Ascending aorta (tissue), 2 donors: Measurements from ENCODE around the gene RAET1G. TPM values are rescaled to one million over a fixed set of nuclear protein-coding genes. Genes with fewer than 3 reads are reported as not detected.
A peak's percentile ranks its signal among the peaks of the same experiment; 100 is the strongest.
"Not testable (repeated sequence)": the region's sequence is repeated elsewhere in the genome, so short reads cannot be mapped to it uniquely, and the experiment has no call there.

Experiments used
- DNase-seq, 2 donors: peaks; one replicate each; pipeline ENCODE4 v3.0.0-alpha.2; 2019; ENCODE audit warnings: low spot score in 2 of 2
- H3K27ac ChIP-seq, 2 donors: fragments of 200-600 bp; sonication (generic); one replicate each; pipeline ENCODE4 v1.5.1; 2016 to 2017; ENCODE audit warnings: mild to moderate bottlenecking in 1 of 2
- H3K27me3 ChIP-seq: fragments of 200-600 bp; sonication (generic); one replicate; pipeline ENCODE4 v1.5.1; 2017
- H3K36me3 ChIP-seq, 2 donors: fragments of 200-600 bp; sonication (generic); one replicate each; pipeline ENCODE4 v1.5.1; 2016
- H3K4me1 ChIP-seq, 2 donors: fragments of 200-600 bp; sonication (generic); one replicate each; pipeline ENCODE4 v1.5.1; 2016 to 2017; ENCODE audit warnings: mild to moderate bottlenecking in 1 of 2
- H3K4me3 ChIP-seq, 2 donors: fragments of 200-600 bp; sonication (generic); one replicate each; pipeline ENCODE4 v1.5.1; 2016 to 2017; ENCODE audit warnings: mild to moderate bottlenecking in 1 of 2
- H3K9me3 ChIP-seq, 2 donors: fragments of 200-600 bp; sonication (generic); one replicate each; pipeline ENCODE4 v1.5.1; 2016
- intact Hi-C: fragments of 100-400 bp; cut with DNase I; formaldehyde crosslinking; loops from one replicate; pipeline ENCODE4 v1.15.1; 2023
- total RNA-seq: library from RNA; depleted of rRNA; stranded (reverse); fragments of >200 nt; gene quantifications from one replicate; pipeline ENCODE4 v1.1.0, GENCODE V29; 2016
- TF ChIP-seq, protein P1 (sequence below), 3 experiments: fragments of 200-600 bp in 2 of 3; fragments of 450-650 bp in 1 of 3; sonication (generic) in 2 of 3; IDR thresholded peaks; one replicate each; pipeline ENCODE4 v1.5.1; 2016 to 2019; ENCODE audit warnings: antibody characterized with exemption in 3 of 3, mild to moderate bottlenecking in 1 of 3, moderate library complexity in 1 of 3

Gene RAET1G
- total RNA-seq, 1 donor from 2014 or later: not detected

DNA sequence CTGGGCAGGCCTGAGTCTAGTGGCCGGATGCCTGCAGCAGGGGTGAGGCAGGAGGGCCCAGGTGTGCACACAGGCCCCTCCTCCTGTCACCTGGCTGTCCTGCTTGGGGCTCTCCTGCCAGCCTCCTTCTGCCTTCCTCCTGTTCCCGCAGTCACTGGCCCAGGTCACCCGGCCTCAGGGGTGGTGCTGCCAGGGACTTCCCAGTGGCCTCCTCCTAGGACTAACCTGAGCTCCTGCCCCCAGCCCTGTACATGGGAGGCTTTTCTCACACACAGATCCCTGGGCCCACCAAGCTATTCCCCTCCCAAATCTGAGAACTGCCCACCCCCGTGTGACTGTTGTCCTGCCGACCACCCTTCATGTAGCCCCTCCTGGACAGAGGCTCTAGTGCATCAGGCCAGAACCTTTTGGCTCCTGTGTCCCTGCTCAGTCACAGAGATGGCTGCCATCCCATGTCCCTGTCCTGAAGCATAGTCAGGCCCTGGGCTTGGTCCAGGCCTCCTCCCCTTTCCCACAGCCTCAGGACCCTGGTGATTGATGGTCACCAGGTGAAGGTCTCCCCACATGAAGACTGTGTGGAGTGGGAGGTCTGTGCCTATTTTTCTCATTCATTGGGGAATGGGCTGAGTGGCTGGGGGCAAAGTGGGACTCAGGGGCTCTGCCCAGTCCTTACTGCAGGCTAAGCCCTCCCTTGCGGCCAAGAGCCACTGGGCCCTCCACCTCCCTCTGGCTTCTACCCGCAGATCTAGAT, 39.7 kb upstream of the RAET1G start:
- H3K4me3 ChIP-seq: peak overlapping the region; percentile 51 to 57

DNA sequence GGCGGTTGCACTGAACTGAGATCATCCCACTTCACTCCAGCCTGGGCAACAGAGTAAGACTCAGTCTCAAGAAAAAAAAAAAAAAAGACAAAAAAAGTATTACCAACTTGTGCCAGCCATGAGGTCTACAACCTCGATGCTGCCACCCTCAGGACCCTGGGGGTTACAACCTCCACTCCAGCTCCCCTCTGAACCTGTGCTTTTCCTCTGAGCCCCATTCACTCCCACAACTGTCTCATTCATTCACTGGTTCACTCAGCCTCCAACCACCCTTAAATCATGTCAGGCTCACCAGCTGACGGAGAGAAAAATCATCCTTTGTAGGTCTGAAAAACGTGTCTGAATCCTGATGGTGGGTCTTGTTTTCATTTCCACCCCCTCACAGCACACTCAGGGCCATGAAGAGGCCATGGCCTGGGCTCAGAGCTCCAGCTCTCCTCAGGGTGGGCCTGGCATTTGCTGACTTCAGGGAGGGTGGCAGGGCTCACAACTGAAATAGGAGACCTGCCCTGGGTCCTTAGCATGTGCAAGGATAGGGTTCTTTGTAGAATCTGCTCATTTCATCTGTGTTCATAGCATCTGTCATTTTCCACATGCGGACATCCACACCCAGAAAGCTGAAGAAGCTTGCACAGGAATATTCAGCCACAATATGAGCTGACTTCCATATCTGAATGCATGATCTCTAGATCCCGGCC, 39.0 kb upstream of the RAET1G start:
- Histone ChIP-seq H3K27me3 (peaks cover under 1% of the 10 kb centered on the region), H3K27ac (no peak overlapping the region), H3K9me3 (no peaks in the 10 kb centered on the region), H3K4me1 (peaks cover 0 to 15% of the 10 kb centered on the region in 2 donors), H3K4me3 (no peak overlapping the region), H3K36me3 (no peaks in the 10 kb centered on the region)
- no peak for DNase-seq
- intact Hi-C loops: no loop called here
- TF ChIP-seq, protein P1, sequence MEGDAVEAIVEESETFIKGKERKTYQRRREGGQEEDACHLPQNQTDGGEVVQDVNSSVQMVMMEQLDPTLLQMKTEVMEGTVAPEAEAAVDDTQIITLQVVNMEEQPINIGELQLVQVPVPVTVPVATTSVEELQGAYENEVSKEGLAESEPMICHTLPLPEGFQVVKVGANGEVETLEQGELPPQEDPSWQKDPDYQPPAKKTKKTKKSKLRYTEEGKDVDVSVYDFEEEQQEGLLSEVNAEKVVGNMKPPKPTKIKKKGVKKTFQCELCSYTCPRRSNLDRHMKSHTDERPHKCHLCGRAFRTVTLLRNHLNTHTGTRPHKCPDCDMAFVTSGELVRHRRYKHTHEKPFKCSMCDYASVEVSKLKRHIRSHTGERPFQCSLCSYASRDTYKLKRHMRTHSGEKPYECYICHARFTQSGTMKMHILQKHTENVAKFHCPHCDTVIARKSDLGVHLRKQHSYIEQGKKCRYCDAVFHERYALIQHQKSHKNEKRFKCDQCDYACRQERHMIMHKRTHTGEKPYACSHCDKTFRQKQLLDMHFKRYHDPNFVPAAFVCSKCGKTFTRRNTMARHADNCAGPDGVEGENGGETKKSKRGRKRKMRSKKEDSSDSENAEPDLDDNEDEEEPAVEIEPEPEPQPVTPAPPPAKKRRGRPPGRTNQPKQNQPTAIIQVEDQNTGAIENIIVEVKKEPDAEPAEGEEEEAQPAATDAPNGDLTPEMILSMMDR (IDR thresholded peaks at IDR 0.05): peak in 1 of 3 experiments; percentile 7

More for the DNA sequence above, 39.7 kb upstream of the RAET1G start:
- no peak for DNase-seq
- intact Hi-C loops: no loop called here
- no peaks in the 10 kb centered on the region for H3K36me3 ChIP-seq
- no peak overlapping the region for H3K27ac ChIP-seq
- peaks cover 0 to 15% of the 10 kb centered on the region in 2 donors for H3K4me1 ChIP-seq
- no peaks in the 10 kb centered on the region for H3K9me3 ChIP-seq
- TF ChIP-seq, protein P1 (IDR thresholded peaks at IDR 0.05): no peak
- no peaks in the 10 kb centered on the region for H3K27me3 ChIP-seq

DNA sequence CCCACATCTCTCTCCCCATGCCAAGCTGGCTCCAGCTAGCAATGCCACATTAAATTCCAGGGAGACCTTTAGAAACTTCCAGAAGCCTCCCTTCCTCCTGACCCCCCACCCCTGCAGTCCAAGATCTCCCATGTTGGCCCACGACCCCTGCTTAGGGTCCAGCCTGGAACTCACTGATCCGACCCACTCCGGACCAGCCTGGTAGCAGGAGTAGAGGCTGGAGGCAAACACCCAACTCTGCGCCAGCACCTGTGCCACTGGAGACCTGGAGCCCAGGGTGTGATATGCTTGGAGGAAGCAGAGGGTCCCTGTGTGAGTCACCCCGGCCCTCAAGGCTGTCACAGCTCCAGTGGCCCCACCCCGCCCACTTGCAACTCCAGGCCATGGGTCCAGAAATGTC, 37.6 kb upstream of the RAET1G start:
- intact Hi-C loops: no loop called here
- H3K27me3 ChIP-seq: peaks cover 9% of the 10 kb centered on the region
- no peak overlapping the region for H3K4me3 ChIP-seq
- H3K4me1 ChIP-seq: peaks cover 0 to 15% of the 10 kb centered on the region in 2 donors
- H3K36me3 ChIP-seq: no peaks in the 10 kb centered on the region
- TF ChIP-seq, protein P1 (IDR thresholded peaks at IDR 0.05): no peak
- no peaks in the 10 kb centered on the region for H3K9me3 ChIP-seq
- DNase-seq: no peak
- no peak overlapping the region for H3K27ac ChIP-seq

DNA sequence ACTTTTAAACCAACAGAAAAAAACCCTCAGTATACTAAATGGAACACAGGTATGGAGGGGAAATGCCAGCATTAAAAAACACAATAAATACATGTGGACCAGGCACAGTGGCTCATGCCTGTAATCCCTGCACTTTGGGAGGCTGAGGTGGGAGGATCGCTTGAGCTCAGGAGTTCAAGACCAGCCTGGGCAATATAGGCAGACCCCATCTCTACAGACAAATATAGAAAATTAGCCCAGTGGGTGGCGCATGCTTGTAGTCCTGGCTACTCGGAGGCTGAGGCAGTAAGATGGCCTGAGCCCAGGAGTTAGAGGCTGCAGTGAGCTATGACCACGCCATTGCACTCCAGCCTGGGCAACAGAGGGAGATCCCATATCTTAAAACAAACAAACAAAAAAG, 36.9 kb upstream of the RAET1G start:
- DNase-seq, intact Hi-C loops, H3K27me3 ChIP-seq, H3K36me3 ChIP-seq, H3K27ac ChIP-seq, H3K4me3 ChIP-seq, H3K9me3 ChIP-seq: not testable (repeated sequence)
- peaks cover 0 to 10% of the 10 kb centered on the region in 2 donors for H3K4me1 ChIP-seq

DNA sequence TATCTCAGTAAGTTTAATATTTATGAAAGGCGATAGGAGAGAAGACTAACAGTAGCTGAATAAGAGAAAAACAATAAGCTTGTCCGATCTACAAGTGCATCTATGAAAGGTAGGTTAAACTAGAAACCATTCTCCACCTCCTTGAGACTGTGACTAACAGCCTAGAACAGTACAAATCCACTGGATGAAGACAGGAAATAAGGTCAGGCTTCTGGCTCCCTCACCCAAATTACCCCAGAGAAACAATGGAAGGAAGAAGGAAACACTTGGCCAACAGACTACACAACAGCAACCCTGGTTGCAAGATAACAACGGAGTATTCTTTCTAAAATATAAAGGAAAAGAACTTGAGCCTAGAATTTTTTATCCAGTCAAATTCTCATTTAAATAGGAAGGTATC, 35.2 kb upstream of the RAET1G start:
- DNase-seq, H3K9me3 ChIP-seq, intact Hi-C loops, H3K36me3 ChIP-seq, H3K4me1 ChIP-seq, H3K27me3 ChIP-seq, H3K4me3 ChIP-seq, H3K27ac ChIP-seq: not testable (repeated sequence)

DNA sequence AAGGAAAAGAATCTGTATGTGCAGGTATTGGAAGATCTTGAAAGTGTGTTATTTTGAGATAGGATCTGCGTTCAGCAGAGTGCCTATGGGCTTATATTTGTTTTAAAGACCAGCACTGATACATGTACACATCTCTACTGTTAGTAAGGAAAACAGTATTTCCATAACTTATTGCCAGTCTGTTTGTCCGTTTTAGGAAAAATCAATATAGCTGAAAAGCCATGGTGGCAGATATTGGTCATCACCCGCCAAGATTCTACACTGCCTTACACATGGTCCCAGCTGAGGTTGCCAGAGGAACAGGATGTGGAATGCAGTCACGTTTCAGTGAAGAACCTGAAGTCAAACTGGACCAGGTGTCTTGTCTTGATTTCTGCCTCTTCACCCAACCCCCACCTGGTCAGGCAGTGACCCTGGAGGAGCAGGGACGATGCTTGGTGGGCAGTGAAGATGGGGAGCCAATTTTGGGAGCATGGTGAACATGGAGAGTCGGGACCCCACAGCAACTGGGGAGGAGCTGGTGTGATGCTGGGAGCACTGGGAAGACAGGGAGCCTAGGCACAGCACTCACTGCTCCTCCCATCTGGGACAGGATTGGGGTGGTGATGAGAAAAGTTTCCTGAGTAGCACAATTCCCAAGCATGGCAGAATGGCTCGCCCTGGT, 32.9 kb upstream of the RAET1G start:
- H3K36me3 ChIP-seq, H3K9me3 ChIP-seq, H3K4me1 ChIP-seq, H3K27me3 ChIP-seq, H3K4me3 ChIP-seq, H3K27ac ChIP-seq, intact Hi-C loops, DNase-seq: not testable (repeated sequence)

DNA sequence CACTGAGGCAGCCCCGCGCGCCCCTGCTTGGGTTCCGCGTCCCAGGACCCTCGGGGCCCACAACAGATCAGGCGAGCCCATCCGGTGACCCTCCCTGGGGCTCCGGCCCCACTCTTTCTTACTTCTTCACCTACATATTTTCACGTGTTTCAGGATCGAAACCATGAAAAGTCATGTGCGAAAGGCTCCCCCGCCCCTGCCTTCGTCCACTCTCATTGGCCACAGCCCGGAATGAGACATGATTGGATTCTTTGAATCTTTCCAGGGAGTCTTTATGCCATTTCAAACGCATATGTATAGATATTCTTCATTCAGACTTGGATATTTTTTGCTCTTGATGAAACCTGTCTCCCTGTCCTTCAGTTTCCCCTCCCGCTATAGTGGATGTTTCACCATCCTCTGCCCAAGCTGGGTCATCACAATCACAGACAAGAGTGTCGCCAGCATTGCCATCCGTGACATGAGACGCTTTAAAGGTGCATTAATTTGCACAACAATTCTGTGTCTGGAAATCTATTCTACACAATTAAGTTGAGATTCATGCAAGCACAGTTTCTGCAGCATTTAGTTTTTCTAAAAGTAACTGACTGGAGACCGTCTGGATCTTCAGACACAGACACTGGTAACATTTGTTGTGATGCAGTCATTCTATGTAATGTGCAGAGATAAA, 32.2 kb upstream of the RAET1G start:
- DNase-seq, H3K36me3 ChIP-seq, H3K9me3 ChIP-seq, H3K27ac ChIP-seq, H3K27me3 ChIP-seq, H3K4me3 ChIP-seq, intact Hi-C loops, H3K4me1 ChIP-seq: not testable (repeated sequence)

DNA sequence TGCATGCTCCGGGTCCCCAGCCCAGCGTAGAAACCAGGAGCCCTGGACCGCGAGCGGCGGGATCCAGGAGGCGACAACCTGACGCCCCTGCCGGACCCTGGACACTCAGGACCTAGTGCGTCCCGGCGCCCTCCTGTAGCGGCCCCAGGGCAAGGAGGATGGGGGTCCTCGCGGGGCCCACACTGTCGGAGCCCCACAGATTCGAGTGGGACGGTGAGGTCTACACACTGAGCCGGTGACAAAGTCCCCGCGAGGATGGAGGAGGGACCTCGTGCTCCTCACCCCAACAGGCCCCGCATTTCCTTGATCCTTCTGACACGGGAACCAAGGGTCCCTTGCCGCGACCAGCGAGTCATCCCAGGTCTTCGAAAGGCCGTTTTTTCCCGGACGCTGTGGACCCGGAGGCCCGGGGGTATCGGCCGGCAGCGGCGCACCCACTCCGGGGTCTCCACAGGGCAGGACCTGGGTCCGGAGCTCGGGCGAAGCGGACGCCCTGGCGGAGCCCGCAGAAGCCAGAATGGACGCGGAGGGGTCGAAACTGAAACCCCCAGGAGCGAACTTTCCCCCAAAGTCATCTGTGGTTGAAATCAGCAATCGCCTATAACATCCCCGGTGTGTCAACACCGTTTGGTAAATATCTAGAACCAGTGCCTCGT, 31.5 kb upstream of the RAET1G start:
- H3K27ac ChIP-seq, DNase-seq, H3K4me3 ChIP-seq, intact Hi-C loops, H3K9me3 ChIP-seq, H3K4me1 ChIP-seq, H3K36me3 ChIP-seq, H3K27me3 ChIP-seq: not testable (repeated sequence)

DNA sequence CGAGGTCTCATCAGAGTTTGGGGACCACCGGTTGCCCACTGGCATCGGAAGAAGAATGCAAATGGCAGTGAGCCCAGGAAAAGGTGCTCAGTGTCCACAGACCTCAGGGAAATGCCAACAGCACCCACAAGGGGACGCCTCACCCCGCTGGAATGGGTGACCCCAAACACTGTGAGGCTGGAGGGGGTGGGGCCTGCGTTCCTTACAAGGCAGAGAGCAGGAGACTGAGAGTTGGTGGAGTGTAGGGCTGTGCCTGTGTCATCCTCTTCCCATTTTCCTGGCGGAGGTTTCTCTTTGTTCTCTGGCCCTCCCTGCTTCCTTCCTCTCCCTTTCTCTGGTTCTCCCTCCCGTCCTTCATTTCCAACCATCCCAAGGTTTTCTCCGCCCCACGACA, 31.0 kb upstream of the RAET1G start:
- H3K27ac ChIP-seq, H3K9me3 ChIP-seq, intact Hi-C loops, DNase-seq, H3K4me1 ChIP-seq, H3K36me3 ChIP-seq, H3K4me3 ChIP-seq, H3K27me3 ChIP-seq: not testable (repeated sequence)

DNA sequence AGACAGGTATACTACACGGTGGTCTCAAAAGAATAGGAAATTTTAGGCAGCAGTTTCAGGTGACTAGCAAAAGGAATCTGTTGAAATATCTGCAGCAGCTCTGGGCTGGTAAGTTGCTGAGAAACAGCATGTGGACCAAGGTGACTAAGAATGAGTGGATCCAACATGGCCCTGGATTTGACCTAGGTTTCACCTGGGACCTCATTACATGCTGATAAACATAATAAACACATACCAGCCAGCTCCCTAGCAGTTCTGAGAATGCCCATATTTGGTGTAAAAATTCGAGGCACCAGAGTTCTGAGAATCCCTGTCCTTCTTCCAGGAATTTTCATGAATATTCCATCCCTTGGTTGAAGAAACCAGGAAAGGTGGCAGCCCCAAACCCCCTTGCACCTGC, 30.5 kb upstream of the RAET1G start:
- H3K4me3 ChIP-seq, intact Hi-C loops, H3K36me3 ChIP-seq, H3K27me3 ChIP-seq, H3K27ac ChIP-seq, DNase-seq, H3K4me1 ChIP-seq, H3K9me3 ChIP-seq: not testable (repeated sequence)
